Activated CD8-positive, alpha-beta T cell treated with anti-CD3 and anti-CD28 coated beads, Interleukin-2, amount 10 ng/mL, durations not matched to agents 7 days and 5 days (primary cell): ENCODE results near the gene JCAD. TPM values are rescaled to one million over a fixed set of nuclear protein-coding genes. Genes with fewer than 3 reads are reported as not detected.
"Not testable (repeated sequence)": the region's sequence is repeated elsewhere in the genome, so short reads cannot be mapped to it uniquely, and the experiment has no call there.

ENCODE experiments used
- ATAC-seq: fragments of 150-1000 bp; cut with Tn5 transposase; one replicate; pipeline ENCODE4 v1.10.0; 2021; ENCODE audit warnings: moderate library complexity
- CTCF ChIA-PET: fragments of 350-600 bp; sonication (Branson Sonifier 250); formaldehyde crosslinking; loops from one replicate; lab custom pipeline; 2021; ENCODE audit warnings: antibody characterized with exemption; lab: Charles Lee
- POLR2A ChIA-PET: fragments of 350-600 bp; sonication (Branson Sonifier 250); formaldehyde crosslinking; loops from one replicate; lab custom pipeline; 2021; ENCODE audit warnings: antibody characterized with exemption; lab: Charles Lee
- DNase-seq: peaks from one replicate; pipeline ENCODE4 v3.0.0-alpha.2; 2020
- H3K27ac Mint-ChIP-seq: one replicate; pipeline ENCODE4 v1.8.0; 2021; ENCODE audit warnings: mild to moderate bottlenecking, mixed read lengths
- H3K27me3 Mint-ChIP-seq: one replicate; pipeline ENCODE4 v1.8.0; 2021; ENCODE audit warnings: low read depth, mixed read lengths
- H3K36me3 Mint-ChIP-seq: one replicate; pipeline ENCODE4 v1.8.0; 2021; ENCODE audit warnings: low read depth, mixed read lengths
- H3K4me1 Mint-ChIP-seq: one replicate; pipeline ENCODE4 v1.8.0; 2021; ENCODE audit warnings: low read depth, mixed read lengths
- H3K4me3 Mint-ChIP-seq: one replicate; pipeline ENCODE4 v1.8.0; 2021; ENCODE audit warnings: mild to moderate bottlenecking, mixed read lengths
- H3K9me3 Mint-ChIP-seq: one replicate; pipeline ENCODE4 v1.8.0; 2022; ENCODE audit warnings: mixed read lengths; ENCODE audit not compliant: insufficient read depth
- total RNA-seq, 2 experiments: library from RNA; stranded (reverse); gene quantifications; one replicate each; pipeline ENCODE4 v1.2.3, GENCODE V29; 2021

JCAD gene, protein sequence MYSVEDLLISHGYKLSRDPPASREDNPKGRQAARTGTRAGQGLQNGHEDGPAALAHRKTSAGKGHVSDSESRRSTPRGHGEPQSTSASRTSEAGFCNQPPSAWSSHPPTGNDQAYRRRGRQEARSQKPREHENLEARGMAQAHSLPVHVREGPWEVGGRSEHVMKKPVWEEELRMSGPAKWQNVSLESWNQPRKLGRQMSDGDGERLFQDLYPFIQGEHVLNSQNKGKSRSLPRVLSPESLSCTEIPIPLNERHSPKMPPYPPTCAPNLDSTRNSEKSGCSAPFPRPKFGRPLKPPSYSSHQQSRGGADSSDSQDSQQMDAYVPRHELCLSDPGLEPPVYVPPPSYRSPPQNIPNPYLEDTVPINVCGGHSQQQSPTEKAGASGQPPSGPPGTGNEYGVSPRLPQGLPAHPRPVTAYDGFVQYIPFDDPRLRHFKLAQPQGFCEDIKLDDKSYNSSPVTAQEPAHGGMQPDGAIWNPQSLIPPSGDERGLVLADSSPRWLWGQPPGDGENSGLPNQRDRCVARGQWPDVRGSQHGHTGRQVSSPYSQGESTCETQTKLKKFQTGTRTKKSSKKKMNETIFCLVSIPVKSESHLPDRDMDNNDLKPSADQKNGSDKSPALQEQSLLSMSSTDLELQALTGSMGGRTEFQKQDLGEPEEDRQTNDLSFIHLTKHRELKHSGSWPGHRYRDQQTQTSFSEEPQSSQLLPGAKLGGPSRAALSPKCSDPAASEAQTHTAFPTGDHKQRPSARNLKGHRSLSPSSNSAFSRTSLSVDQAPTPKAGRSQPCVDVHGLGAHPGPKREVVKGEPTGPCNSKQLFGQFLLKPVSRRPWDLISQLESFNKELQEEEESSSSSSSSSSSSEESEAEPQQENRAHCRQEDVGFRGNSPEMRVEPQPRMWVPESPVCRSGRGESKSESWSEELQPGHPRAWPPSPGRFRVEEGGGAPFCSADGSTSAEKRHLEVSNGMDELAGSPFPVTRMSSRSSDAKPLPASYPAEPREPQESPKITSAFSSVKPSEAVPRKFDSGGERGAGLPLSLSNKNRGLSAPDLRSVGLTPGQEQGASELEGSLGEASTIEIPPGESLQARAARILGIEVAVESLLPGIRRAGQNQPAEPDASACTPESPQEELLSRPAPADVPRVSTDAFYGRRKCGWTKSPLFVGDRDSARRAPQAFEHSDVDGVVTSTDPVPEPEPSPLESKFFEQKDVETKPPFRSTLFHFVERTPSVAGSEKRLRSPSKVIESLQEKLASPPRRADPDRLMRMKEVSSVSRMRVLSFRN (N-terminal part only)
- under 1 TPM; 0.05 to 0.08 TPM for total RNA-seq

DNA sequence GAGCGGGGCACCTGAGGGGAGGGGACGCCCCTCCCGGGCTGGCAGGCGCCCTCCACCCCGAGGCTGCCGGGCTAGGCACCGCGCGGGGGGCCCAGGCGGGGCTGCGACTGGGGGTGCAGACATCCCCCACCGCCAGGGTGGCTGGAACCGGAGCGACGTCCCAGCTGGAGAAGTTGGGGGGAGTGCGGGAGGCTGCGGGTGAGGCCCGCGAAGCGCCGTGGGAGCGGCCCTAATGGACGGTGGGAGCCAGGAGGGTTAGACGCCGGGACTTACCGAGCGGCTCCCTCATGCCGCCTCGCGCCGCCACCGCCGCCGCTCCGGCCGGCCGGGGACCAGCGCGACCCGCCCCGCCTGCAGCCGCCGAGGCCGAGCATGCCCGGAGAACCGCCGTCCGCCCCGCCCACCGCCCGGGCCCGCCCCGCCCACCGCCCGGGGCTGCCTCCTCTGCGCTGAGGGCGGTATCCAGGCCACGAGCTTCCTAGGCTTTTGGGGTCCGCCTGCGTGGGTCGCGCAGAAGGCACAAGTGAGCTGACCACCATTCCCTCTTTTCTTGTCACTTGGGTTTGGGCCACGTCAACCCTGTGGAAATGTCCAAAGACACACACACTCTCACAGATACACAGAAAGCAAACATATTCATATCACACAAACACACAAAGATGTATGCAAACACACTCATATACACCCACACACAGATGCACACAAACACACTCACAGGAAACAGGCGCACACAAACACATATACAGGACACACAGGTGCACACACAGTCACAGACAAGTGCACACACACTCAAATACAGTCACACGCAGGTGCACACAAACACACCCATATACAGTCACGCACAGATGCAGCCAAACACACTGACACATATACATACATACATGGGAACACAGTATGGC lies at the start of gene JCAD:
Gene JCAD, minus strand, starts transcription at position 378 of the 899 bp plus-strand sequence. CDS start 11,774 bp downstream, outside the sequence.
- Mint-ChIP-seq H3K36me3 (no peaks in the 10 kb centered on the region), H3K27me3 (peaks cover 75% of the 10 kb centered on the region), H3K4me3 (peak within 1 kb of the TSS; percentile 42), H3K4me1 (peaks cover 4% of the 10 kb centered on the region), H3K9me3 (no peaks in the 10 kb centered on the region), H3K27ac (no peak within 1 kb of the TSS)
- POLR2A ChIA-PET: no interaction called here
- ATAC-seq (peak; percentile 94), DNase-seq (peak; percentile 61)
- CTCF ChIA-PET: no interaction called here

DNA sequence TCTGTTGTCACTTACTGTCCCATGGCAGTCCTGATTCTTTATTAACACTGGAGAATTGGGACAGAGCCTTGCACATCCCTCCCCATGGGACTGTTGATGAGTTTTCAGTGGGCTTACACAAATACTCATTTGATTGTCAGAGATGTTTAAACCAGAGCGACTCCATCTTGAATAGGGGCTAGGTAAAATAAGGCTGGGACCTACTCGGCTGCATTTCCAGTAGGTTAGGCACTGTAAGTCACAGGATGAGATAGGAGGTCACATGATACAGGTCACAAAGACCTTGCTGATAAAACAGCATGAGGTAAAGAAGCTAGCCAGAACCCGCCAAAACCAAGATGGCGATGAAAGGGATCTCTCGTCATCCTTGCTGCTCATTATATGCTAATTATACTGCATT lies 47.6 kb upstream of the JCAD start:
- ChIA-PET POLR2A (no interaction called here), CTCF (no interaction called here)
- DNase-seq (no peak), ATAC-seq (no peak)
- H3K36me3 Mint-ChIP-seq: no peaks in the 10 kb centered on the region
- H3K27ac Mint-ChIP-seq: no peak overlapping the region
- no peaks in the 10 kb centered on the region for H3K4me1 Mint-ChIP-seq
- no peak overlapping the region for H3K4me3 Mint-ChIP-seq
- no peaks in the 10 kb centered on the region for H3K9me3 Mint-ChIP-seq
- H3K27me3 Mint-ChIP-seq: peaks cover 13% of the 10 kb centered on the region

- DNase-seq: no peak
- ATAC-seq: no peak
- Mint-ChIP-seq H3K36me3 (no peaks in the 10 kb centered on the region), H3K9me3 (no peaks in the 10 kb centered on the region), H3K4me1 (no peaks in the 10 kb centered on the region), H3K4me3 (no peak overlapping the region), H3K27ac (no peak overlapping the region), H3K27me3 (peaks cover 15% of the 10 kb centered on the region)
- CTCF ChIA-PET: no interaction called here
- POLR2A ChIA-PET: no interaction called here
These were observed 44.4 kb upstream of the JCAD start for GRCh38 chr10:30103595-30104320.

- ATAC-seq, H3K36me3 Mint-ChIP-seq, POLR2A ChIA-PET, H3K4me1 Mint-ChIP-seq, CTCF ChIA-PET, DNase-seq, H3K9me3 Mint-ChIP-seq, H3K4me3 Mint-ChIP-seq, H3K27ac Mint-ChIP-seq: not testable (repeated sequence)
- peaks cover 32% of the 10 kb centered on the region for H3K27me3 Mint-ChIP-seq
These were observed 40.3 kb upstream of the JCAD start for GRCh38 chr10:30099706-30100105.

- peaks cover 34% of the 10 kb centered on the region for H3K27me3 Mint-ChIP-seq
- no peaks in the 10 kb centered on the region for H3K9me3 Mint-ChIP-seq
- POLR2A ChIA-PET: no interaction called here
- H3K4me1 Mint-ChIP-seq: no peaks in the 10 kb centered on the region
- CTCF ChIA-PET: no interaction called here
- H3K4me3 Mint-ChIP-seq: no peak overlapping the region
- H3K36me3 Mint-ChIP-seq: no peaks in the 10 kb centered on the region
- no peak overlapping the region for H3K27ac Mint-ChIP-seq
- no peak for ATAC-seq
- no peak for DNase-seq
These were observed 39.7 kb upstream of the JCAD start for GRCh38 chr10:30099101-30099500.

- CTCF ChIA-PET: no interaction called here
These were observed 39.2 kb upstream of the JCAD start for GRCh38 chr10:30098629-30099028.

GRCh38 chr10:30096564-30096963 lies 37.2 kb upstream of the JCAD start:
- POLR2A ChIA-PET: no interaction called here
- no peaks in the 10 kb centered on the region for H3K9me3 Mint-ChIP-seq
- H3K4me1 Mint-ChIP-seq: no peaks in the 10 kb centered on the region
- H3K27me3 Mint-ChIP-seq: peaks cover 30% of the 10 kb centered on the region
- H3K4me3 Mint-ChIP-seq: no peak overlapping the region
- H3K36me3 Mint-ChIP-seq: no peaks in the 10 kb centered on the region
- ATAC-seq (no peak), DNase-seq (no peak)
- CTCF ChIA-PET: no interaction called here
- H3K27ac Mint-ChIP-seq: no peak overlapping the region

More at GRCh38 chr10:30098629-30099028, 39.2 kb upstream of the JCAD start:
- Mint-ChIP-seq H3K4me3 (no peak overlapping the region), H3K27ac (no peak overlapping the region), H3K4me1 (no peaks in the 10 kb centered on the region), H3K36me3 (no peaks in the 10 kb centered on the region), H3K27me3 (peaks cover 33% of the 10 kb centered on the region), H3K9me3 (no peaks in the 10 kb centered on the region)
- ATAC-seq: no peak
- DNase-seq: no peak
- POLR2A ChIA-PET: no interaction called here

DNA sequence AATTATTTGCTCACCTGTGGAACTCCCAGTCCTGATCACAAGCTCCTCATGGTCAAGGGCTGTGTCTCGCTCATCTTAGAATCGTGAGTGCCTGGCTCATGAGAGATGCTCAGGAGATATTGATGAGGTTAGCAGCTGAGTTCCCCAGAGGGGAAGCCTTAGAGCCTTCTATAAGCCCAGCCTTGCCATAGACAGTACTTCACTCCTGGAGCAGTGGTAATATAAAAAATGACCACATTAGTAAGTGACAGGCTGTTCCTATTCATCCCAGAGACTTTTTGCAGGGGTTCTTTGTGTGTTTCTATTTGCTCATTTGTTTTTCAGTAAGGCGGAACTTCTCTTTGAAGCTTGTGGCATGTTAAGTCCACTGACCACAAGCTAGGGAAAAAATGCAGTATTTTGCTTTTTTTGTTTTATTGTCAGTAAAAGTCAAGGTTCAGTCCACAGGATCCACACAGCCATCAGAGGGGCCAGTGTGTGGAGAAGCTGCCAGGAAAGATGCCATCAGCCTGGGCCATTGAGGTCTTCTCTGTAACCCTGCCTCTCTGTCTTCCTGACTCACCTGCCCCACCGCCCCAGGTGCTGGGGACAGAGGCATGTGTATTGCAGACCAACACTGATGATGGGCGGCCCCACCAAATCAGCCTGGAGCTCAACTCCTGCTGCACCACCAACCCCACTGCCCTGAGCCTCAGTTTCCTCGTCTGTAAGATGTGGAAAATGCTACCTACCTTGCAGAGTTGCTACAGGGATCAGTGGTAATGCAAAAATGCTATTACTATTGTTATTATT lies 36.4 kb upstream of the JCAD start:
- Mint-ChIP-seq H3K27ac (no peak overlapping the region), H3K4me1 (no peaks in the 10 kb centered on the region), H3K4me3 (no peak overlapping the region), H3K9me3 (no peaks in the 10 kb centered on the region), H3K27me3 (peaks cover 34% of the 10 kb centered on the region), H3K36me3 (no peaks in the 10 kb centered on the region)
- POLR2A ChIA-PET: no interaction called here
- ATAC-seq: no peak
- no peak for DNase-seq
- CTCF ChIA-PET: interaction anchor here (0.9 kb wide), 1 partner anchor 145 kb away, joined by 3 read pairs; no protein-coding TSS in a partner anchor

DNA sequence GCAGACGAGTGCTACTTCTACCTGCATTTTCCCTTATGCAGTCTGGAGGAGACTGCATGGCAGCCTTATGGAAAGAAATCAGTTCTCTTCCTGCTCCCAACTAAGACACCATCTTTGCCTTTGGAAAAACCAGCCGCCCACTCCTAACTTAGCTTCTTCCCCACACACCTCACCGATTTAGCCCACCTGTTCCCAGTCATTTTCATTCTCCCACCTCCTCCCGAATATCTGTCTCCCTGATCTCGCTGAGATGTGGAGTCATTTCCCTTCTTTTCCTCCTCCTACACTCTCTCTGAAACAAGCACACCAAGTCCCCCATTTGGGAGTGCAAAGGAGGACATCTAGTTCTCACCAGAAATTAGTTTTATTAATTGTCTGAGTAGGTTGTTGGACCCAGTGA lies 35.2 kb upstream of the JCAD start:
- peaks cover 32% of the 10 kb centered on the region for H3K27me3 Mint-ChIP-seq
- no peak overlapping the region for H3K4me3 Mint-ChIP-seq
- no peak for DNase-seq
- ATAC-seq: no peak
- ChIA-PET CTCF (no interaction called here), POLR2A (no interaction called here)
- no peaks in the 10 kb centered on the region for H3K36me3 Mint-ChIP-seq
- H3K27ac Mint-ChIP-seq: no peak overlapping the region
- H3K9me3 Mint-ChIP-seq: no peaks in the 10 kb centered on the region
- no peaks in the 10 kb centered on the region for H3K4me1 Mint-ChIP-seq
